Epithelial cell of esophagus (primary cell): ENCODE results near the gene NHSL2.

ENCODE experiments used
- DNase-seq: peaks from one replicate; pipeline ENCODE4 v3.0.0; 2010; ENCODE audit warnings: low read depth
- H3K4me3 ChIP-seq: 2 replicates; pipeline ENCODE4 v1.5.1; 2011; ENCODE audit warnings: mild to moderate bottlenecking, low read length, control low read depth
- TF ChIP-seq, protein P1 (sequence below): IDR thresholded peaks from 2 replicates; pipeline ENCODE4 v1.5.1; 2011; ENCODE audit warnings: low read depth, mild to moderate bottlenecking, low read length, control low read depth, inconsistent platforms; ENCODE audit not compliant: insufficient read depth; ENCODE audit errors: missing control alignments

Gene NHSL2

DNA sequence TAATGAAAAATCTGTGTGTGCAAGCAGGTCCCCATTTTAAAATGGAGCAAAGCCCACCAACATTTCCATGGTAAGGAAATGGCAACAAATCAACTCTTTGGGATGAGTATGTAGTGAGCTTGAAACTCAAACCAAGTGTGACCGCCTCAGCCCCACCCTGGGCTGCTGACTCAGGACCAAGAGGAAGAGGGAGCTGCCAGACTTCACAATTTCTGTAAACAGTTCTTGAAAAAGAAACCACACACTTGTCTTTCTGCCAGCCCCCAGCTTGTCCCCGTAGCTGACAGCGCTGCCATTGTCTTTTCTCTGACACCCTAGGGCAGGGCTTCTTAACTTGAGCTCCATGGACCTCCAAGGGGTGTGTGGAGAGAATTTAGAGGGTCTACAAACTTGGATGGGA, 210.7 kb downstream of the NHSL2 start:
- H3K4me3 ChIP-seq, result no peak overlapping the region
- TF ChIP-seq, protein P1, sequence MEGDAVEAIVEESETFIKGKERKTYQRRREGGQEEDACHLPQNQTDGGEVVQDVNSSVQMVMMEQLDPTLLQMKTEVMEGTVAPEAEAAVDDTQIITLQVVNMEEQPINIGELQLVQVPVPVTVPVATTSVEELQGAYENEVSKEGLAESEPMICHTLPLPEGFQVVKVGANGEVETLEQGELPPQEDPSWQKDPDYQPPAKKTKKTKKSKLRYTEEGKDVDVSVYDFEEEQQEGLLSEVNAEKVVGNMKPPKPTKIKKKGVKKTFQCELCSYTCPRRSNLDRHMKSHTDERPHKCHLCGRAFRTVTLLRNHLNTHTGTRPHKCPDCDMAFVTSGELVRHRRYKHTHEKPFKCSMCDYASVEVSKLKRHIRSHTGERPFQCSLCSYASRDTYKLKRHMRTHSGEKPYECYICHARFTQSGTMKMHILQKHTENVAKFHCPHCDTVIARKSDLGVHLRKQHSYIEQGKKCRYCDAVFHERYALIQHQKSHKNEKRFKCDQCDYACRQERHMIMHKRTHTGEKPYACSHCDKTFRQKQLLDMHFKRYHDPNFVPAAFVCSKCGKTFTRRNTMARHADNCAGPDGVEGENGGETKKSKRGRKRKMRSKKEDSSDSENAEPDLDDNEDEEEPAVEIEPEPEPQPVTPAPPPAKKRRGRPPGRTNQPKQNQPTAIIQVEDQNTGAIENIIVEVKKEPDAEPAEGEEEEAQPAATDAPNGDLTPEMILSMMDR, result no peak
- peak; percentile 63 for DNase-seq

GRCh38 chrX:72122621-72123337, 212.1 kb downstream of the NHSL2 start:
- DNase-seq, result no peak
- no peak overlapping the region for H3K4me3 ChIP-seq
- TF ChIP-seq, protein P1, result no peak

DNA sequence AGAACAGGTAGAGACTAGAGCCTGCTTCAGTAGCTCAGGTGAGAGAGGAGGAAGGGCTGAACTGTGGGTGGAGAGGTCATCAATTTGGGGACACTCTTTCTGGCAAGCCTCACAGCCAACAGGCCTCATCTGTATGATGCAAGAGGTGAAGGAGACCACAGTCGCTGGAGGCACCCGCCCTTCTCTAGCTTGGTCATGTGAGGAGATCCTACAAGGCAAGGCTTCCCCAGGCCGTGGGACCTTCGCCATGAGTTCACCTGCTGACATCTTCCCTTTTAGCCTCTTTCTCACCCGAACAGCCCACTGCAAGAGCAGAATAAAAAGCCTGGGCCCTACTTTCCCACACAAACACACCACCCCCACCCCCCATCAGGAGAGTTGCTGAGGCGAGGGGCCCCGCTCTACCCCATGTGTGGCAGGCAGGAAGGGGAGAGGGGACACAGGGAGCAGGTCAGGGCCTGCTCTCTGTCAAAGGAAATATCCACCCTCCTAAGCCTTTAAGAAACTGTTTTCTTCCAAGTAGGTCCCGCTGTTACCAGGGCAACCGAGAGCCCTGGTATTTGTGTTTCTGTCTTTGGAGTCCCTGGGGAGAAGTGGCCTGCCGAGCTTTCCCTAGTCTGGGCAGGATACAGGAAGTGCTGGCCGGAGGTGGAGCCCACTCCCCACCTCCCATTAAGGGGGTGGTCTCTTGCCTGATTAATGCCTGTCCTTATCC, 213.0 kb downstream of the NHSL2 start:
- TF ChIP-seq, protein P1, result no peak
- no peak overlapping the region for H3K4me3 ChIP-seq
- no peak for DNase-seq

- TF ChIP-seq, protein P1, result no peak
- no peak for DNase-seq
- H3K4me3 ChIP-seq, result no peak overlapping the region
These were observed 214.0 kb downstream of the NHSL2 start for GRCh38 chrX:72124540-72125201.

- TF ChIP-seq, protein P1, result no peak
- DNase-seq, result no peak
These were observed 214.8 kb downstream of the NHSL2 start for GRCh38 chrX:72125331-72126047.

GRCh38 chrX:72126048-72126415, 215.4 kb downstream of the NHSL2 start:
- TF ChIP-seq, protein P1, result no peak
- H3K4me3 ChIP-seq, result no peak overlapping the region
- no peak for DNase-seq

More at GRCh38 chrX:72125331-72126047, 214.8 kb downstream of the NHSL2 start:
- H3K4me3 ChIP-seq, result no peak overlapping the region
